GM21360 (cell line): ENCODE results near the gene ACBD6.

ENCODE experiments used
- ATAC-seq: cut with Tn5 transposase; IDR thresholded peaks from one replicate; pipeline ENCODE4 v1.9.1; 2021; ENCODE audit warnings: mild to moderate bottlenecking, moderate library complexity; ENCODE audit not compliant: unreplicated experiment

The ACBD6 gene

GRCh38 chr1:180380259-180381183 is 121.9 kb downstream of the ACBD6 start:
- no peak for ATAC-seq

GRCh38 chr1:180376800-180377199 is 125.6 kb downstream of the ACBD6 start:
- no peak for ATAC-seq

GRCh38 chr1:180376253-180376652 is 126.1 kb downstream of the ACBD6 start:
- no peak for ATAC-seq

GRCh38 chr1:180372728-180373127 is 129.6 kb downstream of the ACBD6 start:
- no peak for ATAC-seq

- no peak for ATAC-seq
Measured at GRCh38 chr1:180370597-180370996, 131.8 kb downstream of the ACBD6 start.

- ATAC-seq: no peak
Measured at GRCh38 chr1:180370188-180370587, 132.2 kb downstream of the ACBD6 start.

GRCh38 chr1:180369061-180369460 is 133.3 kb downstream of the ACBD6 start:
- no peak for ATAC-seq

- ATAC-seq: no peak
Measured at GRCh38 chr1:180366371-180367068, 135.9 kb downstream of the ACBD6 start.

- no peak for ATAC-seq
Measured at GRCh38 chr1:180365039-180365438, 137.3 kb downstream of the ACBD6 start.

- no peak for ATAC-seq
Measured at GRCh38 chr1:180363246-180363995, 139.0 kb downstream of the ACBD6 start.

- ATAC-seq: no peak
Measured at GRCh38 chr1:180360333-180361075, 141.9 kb downstream of the ACBD6 start.

GRCh38 chr1:180358649-180359048 is 143.7 kb downstream of the ACBD6 start:
- ATAC-seq: no peak

- ATAC-seq: no peak
Measured at GRCh38 chr1:180353945-180354344, 148.4 kb downstream of the ACBD6 start.

GRCh38 chr1:180352588-180352987 is 149.8 kb downstream of the ACBD6 start:
- no peak for ATAC-seq

GRCh38 chr1:180352021-180352420 is 150.4 kb downstream of the ACBD6 start:
- ATAC-seq: no peak

GRCh38 chr1:180345148-180345547 is 157.2 kb downstream of the ACBD6 start:
- no peak for ATAC-seq

- no peak for ATAC-seq
Measured at GRCh38 chr1:180343921-180344769, 158.2 kb downstream of the ACBD6 start.

- ATAC-seq: no peak
Measured at GRCh38 chr1:180327089-180327488, 175.3 kb downstream of the ACBD6 start.

- ATAC-seq: no peak
Measured at GRCh38 chr1:180312926-180313325, 189.5 kb downstream of the ACBD6 start.
